Measurements from ENCODE around the gene KCNH2.
A peak's percentile ranks its signal among the peaks of the same experiment; 100 is the strongest.
"Not testable (repeated sequence)": the region's sequence is repeated elsewhere in the genome, so short reads cannot be mapped to it uniquely, and the experiment has no call there.

KCNH2 gene

GRCh38 chr7:150931199-150931869 is 46.8 kb downstream of the KCNH2 start:
- peak; percentile 60 to 90 for DNase-seq

GRCh38 chr7:150928541-150928940 is 49.6 kb downstream of the KCNH2 start:
- no peak for DNase-seq

GRCh38 chr7:150927956-150928344 is 50.2 kb downstream of the KCNH2 start:
- DNase-seq = peak in 1 of 2 experiments; percentile 4

- no peak for DNase-seq
These were observed 50.8 kb downstream of the KCNH2 start for GRCh38 chr7:150927157-150927955.

GRCh38 chr7:150926066-150926465 is 52.1 kb downstream of the KCNH2 start:
- no peak for DNase-seq

GRCh38 chr7:150924369-150924781 is 53.7 kb downstream of the KCNH2 start:
- DNase-seq = peak in 1 of 2 experiments; percentile 10

- DNase-seq = no peak
These were observed 54.3 kb downstream of the KCNH2 start for GRCh38 chr7:150923802-150924201.

- no peak for DNase-seq
These were observed 54.9 kb downstream of the KCNH2 start for GRCh38 chr7:150923196-150923595.

- no peak for DNase-seq
These were observed 59.0 kb downstream of the KCNH2 start for GRCh38 chr7:150919160-150919559.

GRCh38 chr7:150918378-150918777 is 59.7 kb downstream of the KCNH2 start:
- no peak for DNase-seq

- DNase-seq = no peak
These were observed 60.2 kb downstream of the KCNH2 start for GRCh38 chr7:150917969-150918368.

GRCh38 chr7:150916670-150917069 is 61.5 kb downstream of the KCNH2 start:
- no peak for DNase-seq

GRCh38 chr7:150914966-150915365 is 63.2 kb downstream of the KCNH2 start:
- no peak for DNase-seq

- DNase-seq = no peak
These were observed 63.9 kb downstream of the KCNH2 start for GRCh38 chr7:150914196-150914595.

GRCh38 chr7:150912427-150912826 is 65.7 kb downstream of the KCNH2 start:
- DNase-seq = no peak

- no peak for DNase-seq
These were observed 66.4 kb downstream of the KCNH2 start for GRCh38 chr7:150911590-150912267.

GRCh38 chr7:150910996-150911422 is 67.1 kb downstream of the KCNH2 start:
- DNase-seq = no peak

GRCh38 chr7:150910305-150910995 is 67.7 kb downstream of the KCNH2 start:
- not testable (repeated sequence) for DNase-seq

GRCh38 chr7:150909200-150909995 is 68.7 kb downstream of the KCNH2 start:
- DNase-seq = no peak

GRCh38 chr7:150908173-150908572 is 69.9 kb downstream of the KCNH2 start:
- DNase-seq = no peak

GRCh38 chr7:150904011-150904909 is 73.9 kb downstream of the KCNH2 start:
- DNase-seq = no peak

All from NCI-H524 (cell line).